ENCODE measurements around the gene SRPK1. TPM values are rescaled to one million over a fixed set of nuclear protein-coding genes. Genes with fewer than 3 reads are reported as not detected.

Gene SRPK1
- total and polyA plus RNA-seq, 2 of the 13 experiments (the other 11 are each of a cell fraction or from before 2014, with no cell fraction given), result 56.4 to 142 TPM

- H3K36me3 ChIP-seq (replicated peaks in 1 of 2; ENCODE audit: control insufficient read depth in 1 of 2, insufficient read depth in 2 of 2, low read length in 2 of 2), result no peaks in the 10 kb centered on the region
- H3K4me3 ChIP-seq (replicated peaks in 1 of 3; ENCODE audit: insufficient read depth in 1 of 3, low read depth in 2 of 3, low read length in 3 of 3), result peak overlapping the region in 2 of 3 experiments; percentile 14 to 44; a peak in 1 of 6 replicates
- DNase-seq (ENCODE audit: low spot score) (peak; percentile 68), FAIRE-seq (peak; percentile 73), ATAC-seq (peak; percentile 94)
- H2AFZ ChIP-seq (ENCODE audit: low read length), result peak overlapping the region; percentile 68
- no TSS peak for BruUV-seq (replicated peaks)
- H3K27ac ChIP-seq (ENCODE audit: extremely low read length, insufficient read depth, low read length), result peak overlapping the region; percentile 28
- ChIA-PET CTCF (ENCODE audit: low intra/inter-chr PET ratio, low total read pairs) (no interaction called here), POLR2A (interaction anchor here (1.0 to 1.1 kb wide), 2 partner anchors 46 to 60 kb away, joined by 3 to 7 read pairs; partner anchors contain the start of gene MAPK14)
- no peaks in the 10 kb centered on the region for H3K79me2 ChIP-seq (ENCODE audit: insufficient read depth, low read length)
- 24% methylated on average over 4 of the region's 4 CpGs for WGBS (ENCODE audit: low lambda C conversion rate)
- H3K4me1 ChIP-seq (ENCODE audit: insufficient read depth, low read length), result peaks cover 51% of the 10 kb centered on the region
- no peaks in the 10 kb centered on the region for H3K27me3 ChIP-seq (ENCODE audit: control insufficient read depth in 1 of 2, insufficient read depth in 2 of 2, low read length in 2 of 2)
- no peaks in the 10 kb centered on the region for H4K20me1 ChIP-seq (ENCODE audit: insufficient read depth, low read length)
- in situ Hi-C loops (cut with HindIII; ENCODE audit: extremely low pct_ligation_motif_present, low pct_unique_long_range_greater_than_20kb), result no loop called here
- intact Hi-C loops (cut with micrococcal nuclease; ENCODE audit: unreplicated experiment), result no loop called here
- no peak overlapping the region; the same call in 1 of the 2 replicates for H3K9ac ChIP-seq (ENCODE audit: insufficient read depth, low read depth, low read length)
- peak overlapping the region; percentile 82 for H3K4me2 ChIP-seq (ENCODE audit: low read depth, low read length)
- H3K9me3 ChIP-seq (ENCODE audit: low read length), result no peaks in the 10 kb centered on the region
- no peak for TF ChIP-seq RXRA (CRISPR knock-in tag; IDR thresholded peaks at IDR 0.05)
- TF ChIP-seq NRL (CRISPR knock-in tag; IDR thresholded peaks at IDR 0.05; ENCODE audit: borderline replicate concordance), result no peak
- no peak for TF ChIP-seq ZNF256 (CRISPR knock-in tag; conservative IDR thresholded peaks at IDR 0.05)
- TF ChIP-seq FOXK1 (CRISPR knock-in tag; IDR thresholded peaks at IDR 0.05; ENCODE audit: borderline replicate concordance, low read depth), result peak; percentile 14; the same call in 1 of the 2 replicates
- no peak for TF ChIP-seq ZNF614 (CRISPR knock-in tag; IDR thresholded peaks at IDR 0.05; ENCODE audit: borderline replicate concordance)
- no peak for TF ChIP-seq FOXC1 (CRISPR knock-in tag; IDR thresholded peaks at IDR 0.05; ENCODE audit: borderline replicate concordance)
- no peak for TF ChIP-seq ZBTB26 (CRISPR knock-in tag; IDR thresholded peaks at IDR 0.05; ENCODE audit: borderline replicate concordance)
- no peak for TF ChIP-seq ZNF510 (CRISPR knock-in tag; IDR thresholded peaks at IDR 0.05; ENCODE audit: low read depth)
- TF ChIP-seq DBP (CRISPR knock-in tag; IDR thresholded peaks at IDR 0.05; ENCODE audit: not compliant biosample characterization), result no peak
- TF ChIP-seq ZBTB2 (CRISPR knock-in tag; IDR thresholded peaks at IDR 0.05; ENCODE audit: low read depth), result no peak
- TF ChIP-seq HNF4A (CRISPR knock-in tag; IDR thresholded peaks at IDR 0.05), result no peak
- no peak for TF ChIP-seq FOXP4 (CRISPR knock-in tag; IDR thresholded peaks at IDR 0.05)
- TF ChIP-seq CERS6 (CRISPR knock-in tag; IDR thresholded peaks at IDR 0.05), result no peak
- no peak for TF ChIP-seq ZNF567 (CRISPR knock-in tag; IDR thresholded peaks at IDR 0.05; ENCODE audit: borderline replicate concordance)
- no peak for TF ChIP-seq ZNF891 (CRISPR knock-in tag; IDR thresholded peaks at IDR 0.05)
- TF ChIP-seq ZKSCAN1 (IDR thresholded peaks at IDR 0.05; ENCODE audit: low read length), result no peak
- TF ChIP-seq REPIN1 (CRISPR knock-in tag; IDR thresholded peaks at IDR 0.05; ENCODE audit: borderline replicate concordance, low read depth), result no peak
Measured at GRCh38 chr6:35967076-35967774, 46.3 kb upstream of the SRPK1 start.

Data from HepG2 (cell line).